Mucosa of stomach (tissue), 1 donor: ENCODE data around the gene YWHAH.

Experiments used
- H3K27me3 ChIP-seq: one replicate; pipeline ENCODE4 v1.7.0; 2013; ENCODE audit warnings: mild to moderate bottlenecking, low read length; ENCODE audit not compliant: control insufficient read depth, insufficient read depth
- H3K36me3 ChIP-seq: one replicate; pipeline ENCODE4 v1.7.0; 2013; ENCODE audit warnings: low read length; ENCODE audit not compliant: control insufficient read depth, insufficient read depth
- H3K4me1 ChIP-seq: one replicate; pipeline ENCODE4 v1.7.0; 2013; ENCODE audit warnings: mild to moderate bottlenecking, low read length; ENCODE audit not compliant: control insufficient read depth, insufficient read depth
- H3K4me3 ChIP-seq: one replicate; pipeline ENCODE4 v1.7.0; 2013; ENCODE audit warnings: low read length
- H3K9ac ChIP-seq: one replicate; pipeline ENCODE4 v1.7.0; 2013; ENCODE audit warnings: mild to moderate bottlenecking, low read length, moderate library complexity
- H3K9me3 ChIP-seq: one replicate; pipeline ENCODE4 v1.7.0; 2013; ENCODE audit warnings: mild to moderate bottlenecking, low read length, moderate library complexity; ENCODE audit not compliant: control insufficient read depth
- donor health status: Pancreatic carcinoma.

YWHAH gene

DNA sequence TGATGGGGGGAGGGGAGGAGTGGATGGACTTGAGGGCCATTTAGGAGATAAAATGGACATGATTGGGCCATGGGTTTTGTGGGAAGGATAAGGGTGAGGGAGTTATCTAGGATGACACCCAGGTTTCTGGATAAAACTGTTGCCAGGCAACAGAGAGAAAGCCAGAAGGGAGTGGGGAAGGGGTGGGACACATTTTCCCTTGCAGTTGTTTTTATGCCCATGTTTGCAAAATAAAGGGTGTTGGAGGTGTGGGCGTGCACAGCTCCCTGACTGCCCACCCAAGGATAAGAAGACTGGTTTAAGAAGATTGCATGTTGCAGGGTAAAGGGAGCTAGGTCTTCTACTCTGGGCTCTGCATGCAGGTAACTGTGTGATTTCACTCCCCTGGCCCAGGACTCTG is 18.3 kb upstream of the YWHAH start:
- no peak overlapping the region for H3K9ac ChIP-seq
- no peaks in the 10 kb centered on the region for H3K36me3 ChIP-seq
- no peaks in the 10 kb centered on the region for H3K9me3 ChIP-seq
- H3K4me1 ChIP-seq, result no peaks in the 10 kb centered on the region
- no peak overlapping the region for H3K4me3 ChIP-seq
- H3K27me3 ChIP-seq, result peaks cover 5% of the 10 kb centered on the region

DNA sequence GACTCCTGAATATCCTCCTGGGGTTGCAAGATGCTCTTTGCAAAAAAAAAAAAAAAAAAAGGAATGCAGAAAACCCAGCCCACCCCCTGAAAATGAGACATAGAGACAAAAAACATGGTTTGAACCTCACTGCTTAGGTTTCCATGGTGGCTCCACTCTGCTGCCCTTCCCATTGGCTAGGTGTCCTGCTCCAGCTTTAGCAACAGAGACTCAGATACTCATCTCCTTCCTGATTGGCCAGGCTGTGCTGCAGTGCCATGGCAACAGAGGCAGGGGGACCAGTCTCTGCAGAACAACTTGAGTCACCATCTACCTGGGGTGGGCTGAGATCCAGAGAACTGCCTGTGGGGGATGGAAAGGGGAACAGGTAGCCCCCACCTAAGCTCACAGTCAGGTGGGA is 17.4 kb upstream of the YWHAH start:
- Histone ChIP-seq H3K27me3 (peaks cover 5% of the 10 kb centered on the region), H3K9ac (no peak overlapping the region), H3K36me3 (no peaks in the 10 kb centered on the region), H3K4me1 (no peaks in the 10 kb centered on the region), H3K9me3 (no peaks in the 10 kb centered on the region), H3K4me3 (no peak overlapping the region)

DNA sequence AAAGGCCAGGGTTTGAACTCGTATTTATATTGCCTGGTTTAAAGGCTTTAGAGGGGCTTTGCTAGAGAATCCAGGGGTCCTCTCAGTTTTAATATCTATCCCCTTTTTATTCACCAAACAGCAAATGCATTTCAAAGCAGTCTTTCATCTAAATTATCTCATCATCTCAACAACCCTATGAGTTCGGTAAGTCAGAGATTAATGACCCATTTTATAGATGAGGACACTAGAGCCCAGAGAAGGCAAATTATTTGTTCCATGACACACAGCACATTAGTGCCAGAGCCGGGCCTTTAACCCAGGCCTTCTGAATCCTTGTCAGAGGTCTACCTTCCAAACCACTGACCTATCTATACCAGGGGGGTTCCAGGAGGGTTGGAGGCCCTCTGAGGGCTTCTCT is 16.8 kb upstream of the YWHAH start:
- no peak overlapping the region for H3K4me3 ChIP-seq
- no peaks in the 10 kb centered on the region for H3K9me3 ChIP-seq
- H3K9ac ChIP-seq, result no peak overlapping the region
- no peaks in the 10 kb centered on the region for H3K4me1 ChIP-seq
- no peaks in the 10 kb centered on the region for H3K36me3 ChIP-seq
- H3K27me3 ChIP-seq, result peaks cover 5% of the 10 kb centered on the region

DNA sequence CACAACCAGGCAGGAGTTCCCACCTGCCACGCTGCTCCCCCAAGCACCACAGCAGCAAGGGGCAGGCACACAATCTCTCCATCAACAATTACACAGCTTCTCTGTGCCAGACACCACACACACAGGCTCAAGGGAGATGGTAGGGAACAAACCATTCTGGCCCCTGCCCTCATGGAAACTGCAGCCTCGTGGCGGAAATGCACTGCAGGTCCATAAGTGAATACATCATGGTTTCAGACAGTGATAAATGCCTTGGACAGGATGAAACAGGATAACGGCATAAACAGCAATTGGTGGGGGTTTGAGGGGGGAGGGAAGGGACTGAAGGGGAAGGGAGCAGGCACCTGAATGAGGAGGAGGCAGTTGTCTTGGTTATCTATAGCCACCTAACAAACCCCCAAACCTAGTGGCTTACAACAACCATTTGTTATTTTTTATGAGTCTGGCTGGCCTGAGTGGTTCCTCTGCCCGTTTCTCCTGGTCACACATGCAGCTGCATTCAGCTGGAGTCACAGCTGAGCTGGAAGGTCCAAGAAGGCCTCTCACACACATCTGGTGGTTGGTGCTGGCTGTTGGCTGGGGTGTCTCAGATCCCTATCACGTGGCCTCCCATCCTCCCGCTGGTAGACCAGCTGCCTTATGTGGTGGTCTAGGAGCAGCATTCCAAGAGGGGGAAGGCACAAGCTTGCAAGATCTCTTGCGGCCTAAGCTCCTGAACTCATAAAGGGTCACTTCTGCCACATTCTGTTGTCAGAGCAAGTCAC is 15.0 kb upstream of the YWHAH start:
- no peaks in the 10 kb centered on the region for H3K36me3 ChIP-seq
- H3K27me3 ChIP-seq, result peaks cover 5% of the 10 kb centered on the region
- H3K4me1 ChIP-seq, result no peaks in the 10 kb centered on the region
- H3K9me3 ChIP-seq, result no peaks in the 10 kb centered on the region
- no peak overlapping the region for H3K9ac ChIP-seq
- no peak overlapping the region for H3K4me3 ChIP-seq

DNA sequence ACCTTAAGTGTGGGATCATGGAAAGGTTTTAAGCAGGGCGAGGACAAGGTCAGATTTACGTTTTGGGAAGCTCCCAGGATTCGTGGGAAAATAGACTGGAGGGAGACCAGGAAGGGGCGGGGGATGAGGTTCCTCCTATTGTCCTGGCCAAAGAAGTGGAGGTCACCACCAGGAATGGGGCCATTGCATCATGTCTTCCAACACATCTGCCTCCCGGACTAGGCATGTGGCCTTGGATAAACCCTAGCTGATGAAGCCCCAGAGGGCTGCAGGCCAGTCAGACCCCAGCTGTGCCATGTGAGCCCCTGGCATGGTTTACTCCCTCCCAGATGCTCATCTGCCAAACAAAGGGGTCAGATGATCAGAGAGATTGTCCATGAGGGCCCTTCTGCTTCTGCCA is 11.5 kb upstream of the YWHAH start:
- Histone ChIP-seq H3K9me3 (no peaks in the 10 kb centered on the region), H3K9ac (no peak overlapping the region), H3K27me3 (peaks cover under 1% of the 10 kb centered on the region), H3K36me3 (no peaks in the 10 kb centered on the region), H3K4me1 (no peaks in the 10 kb centered on the region), H3K4me3 (no peak overlapping the region)

DNA sequence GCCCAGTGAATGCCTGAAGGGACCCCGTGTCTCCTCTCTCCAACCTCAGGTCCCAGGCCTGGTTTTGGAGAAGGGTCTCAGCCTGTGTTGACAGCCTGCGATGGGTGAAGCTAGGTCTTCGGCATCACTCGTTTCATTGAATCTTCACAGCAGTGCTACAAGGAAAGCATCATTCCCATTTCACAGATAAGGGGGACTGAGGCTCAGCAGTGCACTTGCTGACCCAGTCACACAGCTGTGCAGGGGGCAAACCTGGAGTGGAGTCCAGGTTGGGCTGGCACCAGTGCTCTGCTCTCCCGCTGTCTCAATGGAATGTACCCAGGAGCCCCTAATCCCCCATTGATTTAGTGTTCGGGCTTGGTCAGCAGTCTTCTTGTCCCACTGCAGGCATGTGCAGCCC is 10.9 kb upstream of the YWHAH start:
- no peak overlapping the region for H3K9ac ChIP-seq
- no peak overlapping the region for H3K4me3 ChIP-seq
- H3K36me3 ChIP-seq, result no peaks in the 10 kb centered on the region
- H3K27me3 ChIP-seq, result no peaks in the 10 kb centered on the region
- H3K4me1 ChIP-seq, result no peaks in the 10 kb centered on the region
- no peaks in the 10 kb centered on the region for H3K9me3 ChIP-seq

DNA sequence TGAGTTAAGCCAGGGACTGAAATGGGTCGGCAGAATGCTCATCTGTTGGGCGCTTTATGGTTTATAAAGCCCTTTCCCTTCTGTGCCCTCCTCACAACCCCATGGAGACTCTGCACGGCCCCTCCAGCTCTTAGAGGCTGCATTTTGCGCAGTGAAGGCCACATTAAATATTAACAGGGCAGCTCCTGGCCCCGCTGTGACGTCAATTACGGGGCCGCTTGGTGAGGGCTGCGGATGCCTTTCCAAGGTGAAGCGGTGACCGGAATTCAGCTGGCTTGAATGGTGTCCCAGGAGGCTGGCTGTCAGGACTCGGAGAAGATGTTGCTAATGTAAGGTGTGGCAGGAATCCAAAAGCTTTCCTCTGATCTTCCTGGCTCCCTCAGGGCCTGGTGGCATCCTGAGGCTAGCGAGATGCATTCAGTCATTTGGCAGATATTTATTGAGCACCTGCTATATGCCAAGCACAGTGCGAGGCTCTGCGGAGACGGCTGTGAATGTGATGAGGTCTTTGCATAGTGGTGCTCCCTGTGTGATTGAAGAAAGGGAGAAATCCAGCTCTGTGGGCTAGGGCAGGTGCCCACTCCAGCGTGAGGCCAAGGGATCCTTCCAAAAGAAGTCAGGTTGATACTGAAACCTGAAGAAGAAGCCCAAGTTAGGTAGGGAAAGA is 10.4 kb upstream of the YWHAH start:
- Histone ChIP-seq H3K27me3 (no peaks in the 10 kb centered on the region), H3K4me3 (no peak overlapping the region), H3K36me3 (no peaks in the 10 kb centered on the region), H3K9ac (no peak overlapping the region), H3K4me1 (no peaks in the 10 kb centered on the region), H3K9me3 (no peaks in the 10 kb centered on the region)

DNA sequence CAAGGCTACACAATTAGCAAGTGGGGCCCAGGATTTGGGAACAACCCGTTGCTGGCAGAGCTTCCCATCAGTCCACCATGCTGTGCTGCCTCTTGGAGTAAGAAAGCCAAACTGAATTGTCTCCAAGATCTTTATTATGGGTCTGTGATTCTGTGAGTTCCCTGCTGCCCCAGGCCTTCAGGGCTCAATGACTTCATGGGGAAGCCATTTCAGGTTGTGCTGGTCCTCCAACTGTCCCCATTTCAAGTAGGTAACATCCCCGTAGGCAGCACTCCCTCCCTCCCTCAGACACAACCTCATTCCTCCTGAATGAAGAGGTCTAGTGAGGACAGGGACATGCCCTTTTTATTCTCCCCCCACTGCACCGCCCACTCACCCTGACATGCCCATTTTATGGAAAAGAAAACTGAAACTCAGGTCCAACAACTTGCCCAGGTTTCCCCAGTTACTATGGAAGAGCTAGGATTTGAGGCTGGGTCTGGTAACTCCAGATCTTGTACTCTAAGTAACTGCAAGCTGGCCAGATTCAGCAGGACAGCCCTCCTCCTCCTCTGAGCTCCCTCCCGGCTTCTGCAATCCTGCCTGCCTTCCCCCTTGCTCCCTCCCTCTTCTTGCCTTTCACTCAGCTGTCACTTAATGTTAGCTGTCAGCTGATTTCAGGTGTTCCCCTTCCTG is 8.2 kb upstream of the YWHAH start:
- H3K27me3 ChIP-seq, result no peaks in the 10 kb centered on the region
- H3K9me3 ChIP-seq, result no peaks in the 10 kb centered on the region
- no peaks in the 10 kb centered on the region for H3K4me1 ChIP-seq
- H3K36me3 ChIP-seq, result no peaks in the 10 kb centered on the region
- H3K4me3 ChIP-seq, result no peak overlapping the region
- no peak overlapping the region for H3K9ac ChIP-seq

DNA sequence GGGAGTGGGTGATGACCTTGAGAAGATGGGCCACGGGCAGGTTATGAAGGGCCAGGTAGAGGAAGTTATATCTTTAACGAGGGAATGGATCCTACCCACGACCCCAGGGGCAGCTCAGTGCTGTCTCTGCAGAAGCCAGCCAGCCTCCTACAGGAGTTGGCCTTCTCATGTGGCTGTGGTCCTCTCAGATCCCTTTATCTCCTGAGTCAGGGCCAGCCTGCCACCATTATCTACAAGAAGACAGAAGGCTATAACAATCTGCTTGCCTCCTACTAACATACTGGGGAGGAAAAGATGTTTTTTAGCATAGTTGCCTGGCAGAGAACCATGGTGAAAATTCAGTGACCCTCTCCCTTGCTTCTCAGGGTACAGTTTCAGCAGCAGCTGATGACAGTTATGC is 7.0 kb upstream of the YWHAH start:
- Histone ChIP-seq H3K4me1 (no peaks in the 10 kb centered on the region), H3K27me3 (no peaks in the 10 kb centered on the region), H3K9me3 (no peaks in the 10 kb centered on the region), H3K36me3 (no peaks in the 10 kb centered on the region), H3K4me3 (no peak overlapping the region), H3K9ac (no peak overlapping the region)

DNA sequence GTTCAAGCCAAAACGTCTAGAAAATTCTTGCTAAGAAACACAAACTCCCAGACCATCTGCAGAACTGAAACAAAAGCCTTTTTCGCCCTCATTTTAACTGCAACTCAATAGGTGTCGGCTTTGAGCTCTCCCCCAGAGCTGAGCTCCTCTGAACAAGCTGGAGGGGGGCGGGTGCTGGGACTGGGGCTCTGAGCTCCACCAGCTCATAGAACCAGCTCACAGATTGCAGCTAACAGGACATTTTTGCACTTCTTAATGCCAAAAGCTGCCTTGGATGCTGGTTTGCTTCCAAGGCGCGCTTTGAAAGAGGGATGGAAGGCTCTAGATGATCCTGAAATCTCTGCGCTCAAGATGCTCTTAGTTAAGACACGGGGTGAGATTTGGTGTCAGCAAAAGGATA is 6.0 kb upstream of the YWHAH start:
- no peaks in the 10 kb centered on the region for H3K36me3 ChIP-seq
- H3K4me3 ChIP-seq, result no peak overlapping the region
- no peaks in the 10 kb centered on the region for H3K9me3 ChIP-seq
- H3K4me1 ChIP-seq, result peaks cover 2% of the 10 kb centered on the region
- H3K9ac ChIP-seq, result no peak overlapping the region
- no peaks in the 10 kb centered on the region for H3K27me3 ChIP-seq

DNA sequence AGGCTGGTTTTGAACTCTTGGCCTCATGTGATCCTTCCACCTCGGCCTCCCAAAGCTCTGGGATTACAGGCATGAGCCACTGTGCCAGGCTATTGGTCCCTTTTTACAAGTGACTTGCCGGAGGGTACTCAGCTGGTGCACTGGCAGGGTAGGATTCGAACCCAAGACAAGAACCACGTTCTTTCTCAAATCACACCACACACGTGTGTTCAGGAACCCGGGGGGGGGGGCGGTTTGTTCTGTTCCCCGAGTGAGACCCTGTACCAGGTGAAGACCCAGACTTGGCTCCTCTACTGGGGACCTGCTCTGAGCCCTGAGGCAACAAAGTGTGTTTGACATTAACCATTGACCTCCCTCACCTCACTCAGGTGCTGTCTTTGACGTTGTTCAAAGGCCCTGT is 3.8 kb upstream of the YWHAH start:
- Histone ChIP-seq H3K4me3 (no peak overlapping the region), H3K36me3 (no peaks in the 10 kb centered on the region), H3K9me3 (no peaks in the 10 kb centered on the region), H3K9ac (no peak overlapping the region), H3K27me3 (no peaks in the 10 kb centered on the region), H3K4me1 (peaks cover 7% of the 10 kb centered on the region)

DNA sequence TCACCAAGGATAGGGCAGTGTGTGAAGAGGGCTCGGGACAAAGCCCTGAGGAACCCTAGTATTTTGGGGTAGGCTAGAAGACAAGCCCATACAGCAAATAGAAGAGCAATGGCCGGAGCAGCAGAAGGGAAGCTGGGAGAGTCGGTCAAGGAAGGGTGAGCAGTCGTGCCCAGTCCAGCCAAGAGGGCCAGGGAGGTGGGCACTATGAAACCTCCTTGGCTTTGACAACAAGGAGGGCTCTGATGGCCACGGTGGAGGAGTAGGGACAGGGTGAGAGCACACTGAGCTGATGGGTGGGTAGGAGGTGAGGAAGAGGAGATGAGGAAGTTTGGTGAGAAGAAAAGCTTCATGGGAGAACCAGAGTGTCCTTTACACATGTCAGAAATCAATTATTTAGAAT is 2.2 kb upstream of the YWHAH start:
- no peaks in the 10 kb centered on the region for H3K9me3 ChIP-seq
- H3K4me1 ChIP-seq, result peaks cover 22% of the 10 kb centered on the region
- no peak overlapping the region for H3K9ac ChIP-seq
- H3K27me3 ChIP-seq, result no peaks in the 10 kb centered on the region
- no peak overlapping the region for H3K4me3 ChIP-seq
- H3K36me3 ChIP-seq, result no peaks in the 10 kb centered on the region
